ENCODE results near the gene RHBDF2. TPM values are rescaled to one million over a fixed set of nuclear protein-coding genes. Genes with fewer than 3 reads are reported as not detected.

RHBDF2 gene
- total and polyA plus RNA-seq, 2 donors (not counting 3 experiments of a cell fraction or from before 2014, with no cell fraction given) = 25.5 to 38.5 TPM

GRCh38 chr17:76432712-76433336 is 68.4 kb downstream of the RHBDF2 start:
- Histone ChIP-seq H4K20me1 (replicated peaks; ENCODE audit: control insufficient read depth, extremely low read depth, insufficient read depth, low read length) (no peaks in the 10 kb centered on the region), H3K79me2 (ENCODE audit: control insufficient read depth, insufficient read depth, low read length) (peaks cover 43% of the 10 kb centered on the region), H3K27me3 (ENCODE audit: control insufficient read depth in 2 of 2, insufficient read depth in 2 of 2, low read length in 2 of 2) (no peaks in the 10 kb centered on the region), H2AFZ (ENCODE audit: low read depth, low read length) (no peak overlapping the region), H3K4me2 (ENCODE audit: insufficient read depth, low read length) (no peak overlapping the region), H3K9me3 (replicated peaks; ENCODE audit: control insufficient read depth, insufficient read depth, low read length) (no peaks in the 10 kb centered on the region), H3K4me1 (ENCODE audit: control insufficient read depth, extremely low read depth, insufficient read depth, low read length) (peaks cover 9% of the 10 kb centered on the region), H3K4me3 (replicated peaks in 1 of 3; ENCODE audit: insufficient read depth in 1 of 3, low read depth in 1 of 3, low read length in 3 of 3) (no peak overlapping the region), H3K9me1 (replicated peaks; ENCODE audit: control insufficient read depth, extremely low read depth, insufficient read depth, low read length) (no peaks in the 10 kb centered on the region), H3K27ac (ENCODE audit: insufficient read depth, low read depth, low read length) (no peak overlapping the region), H3K9ac (replicated peaks; ENCODE audit: extremely low read depth, insufficient read depth, low read length) (no peak overlapping the region), H3K36me3 (ENCODE audit: control insufficient read depth in 2 of 2, extremely low read depth in 1 of 2, insufficient read depth in 2 of 2, low read length in 2 of 2) (no peaks in the 10 kb centered on the region)
- BruUV-seq (replicated peaks) = no TSS peak
- TF ChIP-seq CTCF (IDR thresholded peaks at IDR 0.05; ENCODE audit: extremely low read depth in 1 of 2, insufficient read depth in 1 of 2, low read depth in 1 of 2, low read length in 2 of 2) (peak; percentile 22 to 54), GATA2 (IDR thresholded peaks at IDR 0.05; ENCODE audit: insufficient read depth, insufficient read length, low read depth, low read length) (no peak)
- no peak for DNase-seq (ENCODE audit: low read depth, low spot score)
- ChIA-PET POLR2A (no interaction called here), CTCF (no interaction called here)
- no peak for FAIRE-seq
- intact Hi-C loops (cut with micrococcal nuclease) (no loop called here), dilution Hi-C loops (cut with MboI; ENCODE audit: extremely low pct_ligation_motif_present, low sequenced_read_pairs) (loop anchor here (25.0 kb wide), 1 partner anchor 221 kb away; no protein-coding TSS in a partner anchor)

- no peak for TF ChIP-seq FOS (IDR thresholded peaks at IDR 0.05; ENCODE audit: borderline replicate concordance, insufficient read depth, low read length)
- no peak for TF ChIP-seq GATA2 (IDR thresholded peaks at IDR 0.05; ENCODE audit: insufficient read depth, insufficient read length, low read depth, low read length)
- no peak for TF ChIP-seq POLR2AphosphoS5 (IDR thresholded peaks at IDR 0.05; ENCODE audit: insufficient read depth, low read depth, low read length)
- no peak for TF ChIP-seq CTCF (IDR thresholded peaks at IDR 0.05; ENCODE audit: extremely low read depth in 1 of 2, insufficient read depth in 1 of 2, low read depth in 1 of 2, low read length in 2 of 2)
- TF ChIP-seq JUN (IDR thresholded peaks at IDR 0.05; ENCODE audit: borderline replicate concordance, insufficient read depth, insufficient read length, low read depth) = no peak
- no peak for TF ChIP-seq POLR2A (IDR thresholded peaks at IDR 0.05; ENCODE audit: low read depth, low read length)
- no peak for TF ChIP-seq MAX (IDR thresholded peaks at IDR 0.05; ENCODE audit: insufficient read depth, insufficient read length)
- TF ChIP-seq MYC (IDR thresholded peaks at IDR 0.05; ENCODE audit: low read depth, low read length) = no peak
- no peaks in the 10 kb centered on the region for H3K9me3 ChIP-seq (replicated peaks; ENCODE audit: control insufficient read depth, insufficient read depth, low read length)
- H2AFZ ChIP-seq (ENCODE audit: low read depth, low read length) = no peak overlapping the region
- no peaks in the 10 kb centered on the region for H3K27me3 ChIP-seq (ENCODE audit: control insufficient read depth in 2 of 2, insufficient read depth in 2 of 2, low read length in 2 of 2)
- H3K36me3 ChIP-seq (ENCODE audit: control insufficient read depth in 2 of 2, extremely low read depth in 1 of 2, insufficient read depth in 2 of 2, low read length in 2 of 2) = no peaks in the 10 kb centered on the region
- no peaks in the 10 kb centered on the region for H3K9me1 ChIP-seq (replicated peaks; ENCODE audit: control insufficient read depth, extremely low read depth, insufficient read depth, low read length)
- DNase-seq (ENCODE audit: low read depth, low spot score) = no peak
- H3K9ac ChIP-seq (replicated peaks; ENCODE audit: extremely low read depth, insufficient read depth, low read length) = no peak overlapping the region
- ChIA-PET POLR2A (no interaction called here), CTCF (no interaction called here)
- dilution Hi-C loops (cut with MboI; ENCODE audit: extremely low pct_ligation_motif_present, low sequenced_read_pairs) = loop anchor here (25.0 kb wide), 1 partner anchor 220 kb away; no protein-coding TSS in a partner anchor
- peaks cover 18% of the 10 kb centered on the region for H3K4me1 ChIP-seq (ENCODE audit: control insufficient read depth, extremely low read depth, insufficient read depth, low read length)
- no peak for FAIRE-seq
- peaks cover 42% of the 10 kb centered on the region for H3K79me2 ChIP-seq (ENCODE audit: control insufficient read depth, insufficient read depth, low read length)
- BruUV-seq (replicated peaks) = no TSS peak
- no peak overlapping the region for H3K4me3 ChIP-seq (replicated peaks in 1 of 3; ENCODE audit: insufficient read depth in 1 of 3, low read depth in 1 of 3, low read length in 3 of 3)
- no peak overlapping the region for H3K4me2 ChIP-seq (ENCODE audit: insufficient read depth, low read length)
- intact Hi-C loops (cut with micrococcal nuclease) = no loop called here
- H4K20me1 ChIP-seq (replicated peaks; ENCODE audit: control insufficient read depth, extremely low read depth, insufficient read depth, low read length) = no peaks in the 10 kb centered on the region
- H3K27ac ChIP-seq (ENCODE audit: insufficient read depth, low read depth, low read length) = no peak overlapping the region
Measured at GRCh38 chr17:76432004-76432403, 69.2 kb downstream of the RHBDF2 start.
